H1 (cell line): Measurements from ENCODE around the gene AFF2. TPM values are rescaled to one million over a fixed set of nuclear protein-coding genes. Genes with fewer than 3 reads are reported as not detected.

Source experiments
- CTCF ChIA-PET: fragments of 300-600 bp; sonication (Branson Sonifier 250); formaldehyde crosslinking; loops from one replicate; lab custom pipeline; 2021; ENCODE audit not compliant: partially characterized antibody; lab: Charles Lee
- POLR2A ChIA-PET: fragments of 300-600 bp; sonication (Branson Sonifier 250); formaldehyde crosslinking; loops from one replicate; lab custom pipeline; 2021; ENCODE audit warnings: inconsistent platforms; ENCODE audit not compliant: partially characterized antibody; lab: Charles Lee
- DNase-seq, 2 experiments: peaks; one replicate each; pipeline versions ENCODE4 v3.0.0 to v3.0.0-alpha.2; 2010 to 2022; ENCODE audit warnings: low spot score in 2 of 2, low read depth in 1 of 2, mixed read lengths in 1 of 2
- FAIRE-seq: peaks from 2 replicates; lab custom pipeline; 2011; peaks lifted over from hg19 to GRCh38; lab: Jason Lieb, UNC
- H2AFZ ChIP-seq: 2 replicates; pipeline ENCODE4 v1.8.1; 2012; ENCODE audit warnings: low read length, inconsistent platforms
- H2AK5ac ChIP-seq: 2 replicates; pipeline ENCODE4 v1.6.1; 2013; ENCODE audit warnings: low read depth, low read length
- H2BK120ac ChIP-seq: replicated peaks from 2 replicates; pipeline ENCODE3; 2013; ENCODE audit warnings: low read depth, low read length, inconsistent platforms
- H2BK12ac ChIP-seq: 2 replicates; pipeline ENCODE4 v1.6.1; 2013; ENCODE audit warnings: low read depth, low read length
- H2BK15ac ChIP-seq: 2 replicates; pipeline ENCODE4 v1.6.1; 2013; ENCODE audit warnings: low read length
- H2BK20ac ChIP-seq: 2 replicates; pipeline ENCODE4 v1.6.1; 2013; ENCODE audit warnings: low read length
- H2BK5ac ChIP-seq: 2 replicates; pipeline ENCODE4 v1.6.1; 2013; ENCODE audit warnings: low read depth, low read length
- H3K14ac ChIP-seq: 2 replicates; pipeline ENCODE4 v1.6.1; 2013; ENCODE audit warnings: inconsistent platforms; ENCODE audit not compliant: insufficient read length
- H3K18ac ChIP-seq: 2 replicates; pipeline ENCODE4 v1.6.1; 2013; ENCODE audit warnings: low read length; ENCODE audit errors: extremely low read depth
- H3K23ac ChIP-seq: 2 replicates; pipeline ENCODE4 v1.6.1; 2013; ENCODE audit warnings: inconsistent platforms; ENCODE audit not compliant: insufficient read length
- H3K23me2 ChIP-seq: 2 replicates; pipeline ENCODE4 v1.6.1; 2013; ENCODE audit warnings: low read depth, low read length
- H3K27ac ChIP-seq: 2 replicates; pipeline ENCODE4 v1.6.1; 2011; ENCODE audit warnings: low read depth, low read length, inconsistent platforms
- H3K27me3 ChIP-seq, 4 experiments: replicated peaks in 1 of 4; 1 replicate in 1 of 4; 2 replicates in 3 of 4; pipeline versions ENCODE4 v1.6.1 to v1.8.1; 2011 to 2013; ENCODE audit warnings: low read length in 3 of 4, mild to moderate bottlenecking in 3 of 4, inconsistent platforms in 2 of 4, mixed read lengths in 2 of 4, moderate library complexity in 1 of 4; ENCODE audit not compliant: control insufficient read depth in 3 of 4, insufficient read depth in 3 of 4; ENCODE audit errors: extremely low read depth in 1 of 4
- H3K36me3 ChIP-seq, 4 experiments: 2 replicates each; pipeline versions ENCODE4 v1.6.1 to v1.8.1; 2011 to 2013; ENCODE audit warnings: mild to moderate bottlenecking in 4 of 4, low read length in 3 of 4, moderate library complexity in 2 of 4, control low read depth in 1 of 4, inconsistent platforms in 1 of 4; ENCODE audit not compliant: insufficient read depth in 4 of 4, control insufficient read depth in 2 of 4
- H3K4ac ChIP-seq: replicated peaks from 2 replicates; pipeline ENCODE3; 2013; ENCODE audit warnings: low read length, low read depth, mixed read lengths, inconsistent platforms; ENCODE audit not compliant: insufficient read length
- H3K4me1 ChIP-seq, 4 experiments: replicated peaks in 1 of 4; 1 replicate in 1 of 4; 2 replicates in 3 of 4; pipeline versions ENCODE4 v1.6.1 to v1.8.1; 2011 to 2013; ENCODE audit warnings: low read length in 3 of 4, inconsistent platforms in 2 of 4, mixed read lengths in 1 of 4; ENCODE audit not compliant: insufficient read depth in 4 of 4, control insufficient read depth in 3 of 4
- H3K4me2 ChIP-seq, 2 experiments: 2 replicates each; pipeline versions ENCODE4 v1.6.1 to v1.8.1; 2011 to 2013; ENCODE audit warnings: low read depth in 2 of 2, low read length in 2 of 2, control low read depth in 1 of 2, inconsistent platforms in 1 of 2, mild to moderate bottlenecking in 1 of 2; ENCODE audit not compliant: insufficient read depth in 1 of 2
- H3K4me3 ChIP-seq, 4 experiments: fragments of 200-600, 300-600 bp in 1 of 4; sonication (generic), shearing (Covaris generic), sonication (Bioruptor Twin) in 1 of 4; 2 replicates each; pipeline versions ENCODE4 v1.5.1 to v1.8.1; 2011 to 2016; ENCODE audit warnings: low read length in 4 of 4, low read depth in 3 of 4, control low read depth in 2 of 4, inconsistent platforms in 2 of 4, mild to moderate bottlenecking in 2 of 4, mixed read lengths in 1 of 4, moderate library complexity in 1 of 4; ENCODE audit not compliant: insufficient read depth in 2 of 4; ENCODE audit errors: extremely low read depth in 1 of 4
- H3K56ac ChIP-seq: replicated peaks from 2 replicates; pipeline ENCODE3; 2013; ENCODE audit warnings: low read depth, mild to moderate bottlenecking, mixed read lengths, low read length, inconsistent platforms; ENCODE audit not compliant: insufficient read length
- H3K79me1 ChIP-seq: 2 replicates; pipeline ENCODE4 v1.6.1; 2013; ENCODE audit warnings: low read depth, low read length, control low read depth
- H3K79me2 ChIP-seq, 2 experiments: 2 replicates each; pipeline versions ENCODE4 v1.6.1 to v1.8.1; 2012 to 2013; ENCODE audit warnings: low read length in 2 of 2, mild to moderate bottlenecking in 2 of 2, inconsistent platforms in 1 of 2; ENCODE audit not compliant: insufficient read depth in 2 of 2, control insufficient read depth in 1 of 2
- H3K9ac ChIP-seq, 4 experiments: replicated peaks in 1 of 4; 1 replicate in 1 of 4; 2 replicates in 3 of 4; pipeline versions ENCODE4 v1.6.1 to v1.8.1; 2011 to 2013; ENCODE audit warnings: low read depth in 3 of 4, low read length in 3 of 4, control low read depth in 2 of 4, mild to moderate bottlenecking in 2 of 4, moderate library complexity in 2 of 4, inconsistent platforms in 1 of 4; ENCODE audit errors: extremely low read depth in 1 of 4
- H3K9me3 ChIP-seq, 2 experiments: 2 replicates each; pipeline versions ENCODE4 v1.6.1 to v1.8.1; 2012 to 2013; ENCODE audit warnings: mild to moderate bottlenecking in 2 of 2, moderate library complexity in 2 of 2, control low read depth in 1 of 2, inconsistent platforms in 1 of 2, low read depth in 1 of 2, low read length in 1 of 2, mixed read lengths in 1 of 2; ENCODE audit not compliant: insufficient read depth in 2 of 2
- H4K20me1 ChIP-seq, 2 experiments: replicated peaks in 1 of 2; 2 replicates each; pipeline versions ENCODE3 to v1.8.1; 2011 to 2013; ENCODE audit warnings: inconsistent platforms in 2 of 2, low read length in 2 of 2, mild to moderate bottlenecking in 1 of 2; ENCODE audit not compliant: insufficient read depth in 2 of 2, control insufficient read depth in 1 of 2
- H4K5ac ChIP-seq: 2 replicates; pipeline ENCODE4 v1.6.1; 2013; ENCODE audit warnings: low read length, low read depth, mixed read lengths, inconsistent platforms; ENCODE audit not compliant: insufficient read length
- H4K8ac ChIP-seq: 2 replicates; pipeline ENCODE4 v1.8.0; 2013; ENCODE audit warnings: mild to moderate bottlenecking, moderate library complexity, low read length, inconsistent platforms; ENCODE audit not compliant: insufficient read depth; ENCODE audit errors: extremely low read depth
- H4K91ac ChIP-seq: replicated peaks from 2 replicates; pipeline ENCODE3; 2013; ENCODE audit warnings: low read length, mixed read lengths, inconsistent platforms; ENCODE audit not compliant: insufficient read length
- CBX5 ChIP-seq: fragments of 300-800, 300-1000 bp; sonication (generic); IDR thresholded peaks from 2 replicates; pipeline ENCODE4 v1.7.1; 2016; ENCODE audit warnings: antibody characterized with exemption, low read length, low read depth
- CBX8 ChIP-seq: fragments of 300-800, 300-1000 bp; sonication (generic); IDR thresholded peaks from 2 replicates; pipeline ENCODE4 v1.7.1; 2016; ENCODE audit warnings: low read depth, low read length, borderline replicate concordance
- CTCF ChIP-seq, 3 experiments: IDR thresholded peaks; 1 replicate in 2 of 3; 2 replicates in 1 of 3; pipeline versions ENCODE4 v1.5.1 to v1.6.1; 2011; ENCODE audit warnings: low read length in 3 of 3, mild to moderate bottlenecking in 3 of 3, inconsistent platforms in 2 of 3, low read depth in 1 of 3, moderate library complexity in 1 of 3; ENCODE audit not compliant: insufficient read depth in 1 of 3; ENCODE audit errors: control extremely low read depth in 1 of 3
- E2F6 ChIP-seq: IDR thresholded peaks from 2 replicates; pipeline ENCODE4 v1.6.1; 2012; ENCODE audit warnings: inconsistent platforms
- HDAC6 ChIP-seq: IDR thresholded peaks from one replicate; pipeline ENCODE4 v1.7.1; 2012; ENCODE audit warnings: low read depth, mild to moderate bottlenecking, inconsistent platforms, low read length, moderate library complexity
- MAX ChIP-seq: IDR thresholded peaks from 2 replicates; pipeline ENCODE4 v1.6.1; 2012; ENCODE audit warnings: inconsistent platforms
- POU5F1 ChIP-seq: IDR thresholded peaks from 2 replicates; pipeline ENCODE4 v1.6.1; 2011; ENCODE audit warnings: low read depth, mild to moderate bottlenecking, low read length, moderate library complexity
- RBBP5 ChIP-seq: IDR thresholded peaks from 2 replicates; pipeline ENCODE4 v1.7.1; 2012; ENCODE audit warnings: low read depth, mild to moderate bottlenecking, inconsistent platforms, low read length, moderate library complexity, borderline replicate concordance
- RFX5 ChIP-seq: IDR thresholded peaks from 2 replicates; pipeline ENCODE4 v1.6.1; 2011; ENCODE audit warnings: low read depth, low read length, improper control_type of control experiment, borderline replicate concordance
- SRF ChIP-seq: IDR thresholded peaks from 2 replicates; pipeline ENCODE4 v1.6.1; 2011; ENCODE audit warnings: mild to moderate bottlenecking, low read depth, low read length, moderate library complexity
- TEAD4 ChIP-seq: IDR thresholded peaks from 2 replicates; pipeline ENCODE4 v1.6.1; 2012; ENCODE audit warnings: low read depth, low read length, inconsistent platforms, mixed read lengths
- WGBS, 2 experiments: shearing (Covaris generic) in 1 of 2; methylation state at CpG; one replicate each; pipeline versions ENCODE4 v1.1.6 to v1.1.7; 2013 to 2015; ENCODE audit warnings: low lambda C conversion rate in 2 of 2, mixed read lengths in 2 of 2, inconsistent platforms in 1 of 2, low coverage in 1 of 2, missing lambda C conversion rate in 1 of 2; ENCODE audit not compliant: insufficient replicate concordance in 2 of 2, insufficient coverage in 1 of 2, insufficient read length in 1 of 2; ENCODE audit errors: extremely low coverage in 1 of 2, missing lambda C conversion rate in 1 of 2; 5-methylcytosine and 5-hydroxymethylcytosine counted together
- polyA plus RNA-seq, 7 experiments: library from polyadenylated mRNA; depleted of rRNA in 3 of 7; stranded (reverse) in 5 of 7; unstranded in 2 of 7; fragments of >200 nt in 5 of 7; fragments of 200-250 nt in 2 of 7; gene quantifications; 1 replicate in 5 of 7; 2 replicates in 1 of 7; 4 replicates in 1 of 7; pipeline versions ENCODE4 v1.2.1 to v1.2.3, GENCODE V29; 2011 to 2013; ENCODE audit warnings: missing spikeins in 2 of 7, mixed read lengths in 2 of 7
- total RNA-seq: library from RNA; stranded (reverse); fragmentation: NEBNext Ultra II Directional; extraction: Animal tissue kit (Norgen Biotek cat#: 25700); gene quantifications from 2 replicates; pipeline ENCODE4 v1.2.1, GENCODE V29; 2021

The AFF2 gene
- total and polyA plus RNA-seq, 2 of the 8 experiments (the other 6 are each of a cell fraction or from before 2014, with no cell fraction given): 2.0 to 7.3 TPM

- no peak overlapping the region for H4K5ac ChIP-seq
- no peaks in the 10 kb centered on the region for H3K27me3 ChIP-seq
- H3K4me2 ChIP-seq: peak overlapping the region; percentile 28 to 34; a peak in 1 of 4 replicates
- no peaks in the 10 kb centered on the region for H4K20me1 ChIP-seq
- H2BK120ac ChIP-seq: no peak overlapping the region
- H3K4me3 ChIP-seq: no peak overlapping the region
- H3K9ac ChIP-seq: no peak overlapping the region
- H3K79me2 ChIP-seq: no peaks in the 10 kb centered on the region
- no peak overlapping the region for H2BK20ac ChIP-seq
- H4K91ac ChIP-seq: no peak overlapping the region
- no peaks in the 10 kb centered on the region for H3K36me3 ChIP-seq
- 72% methylated on average over 5 of the region's 9 CpGs; no CpG with 5 or more reads in 1 of the 2 experiments for WGBS, 2 experiments
- H3K79me1 ChIP-seq: no peaks in the 10 kb centered on the region
- CTCF ChIA-PET: no interaction called here
- no peaks in the 10 kb centered on the region for H3K9me3 ChIP-seq
- no peaks in the 10 kb centered on the region for H3K23me2 ChIP-seq
- no peak overlapping the region for H3K18ac ChIP-seq
- H3K14ac ChIP-seq: no peak overlapping the region
- no peak overlapping the region for H3K27ac ChIP-seq
- no peak overlapping the region for H3K56ac ChIP-seq
- no peak overlapping the region for H2BK15ac ChIP-seq
- peaks cover 0 to 7% (median 4%) of the 10 kb centered on the region in 4 experiments; a peak in 4 of 7 replicates for H3K4me1 ChIP-seq
- peak; percentile 57 for FAIRE-seq
- H4K8ac ChIP-seq: no peak overlapping the region
- H3K4ac ChIP-seq: no peak overlapping the region
- H2AFZ ChIP-seq: no peak overlapping the region
- POLR2A ChIA-PET: interaction anchor here (1.4 kb wide), 1 partner anchor 15 kb away, joined by 3 read pairs; no protein-coding TSS in a partner anchor
- H2BK12ac ChIP-seq: no peak overlapping the region
- H3K23ac ChIP-seq: no peak overlapping the region
- no peak for DNase-seq
- no peak overlapping the region for H2BK5ac ChIP-seq
- H2AK5ac ChIP-seq: no peak overlapping the region
- TF ChIP-seq CBX5 (no peak), MAX (no peak), SRF (no peak), E2F6 (no peak), POU5F1 (no peak), TEAD4 (no peak), RBBP5 (no peak), CTCF (IDR thresholded peaks at IDR 0.05; ENCODE audit: control extremely low read depth in 1 of 3, insufficient read depth in 1 of 3, low read depth in 1 of 3, low read length in 3 of 3) (no peak), RFX5 (no peak), HDAC6 (no peak), CBX8 (no peak)
Observed at GRCh38 chrX:148784856-148785255, 284.4 kb downstream of the AFF2 start.
